Inflammatory macrophage (primary cell): ENCODE measurements around the gene NACC2.

Experiments used
- DNase-seq, 2 donors: peaks; one replicate each; pipeline ENCODE4 v3.0.0-alpha.2; 2020 to 2022

The NACC2 gene

GRCh38 chr9:135990468-135991429 is 104.3 kb downstream of the NACC2 start:
- DNase-seq = peak in 1 of 2 donors; percentile 18

GRCh38 chr9:135989722-135990467 is 105.2 kb downstream of the NACC2 start:
- DNase-seq = peak; percentile 11 to 36

GRCh38 chr9:135989157-135989556 is 105.9 kb downstream of the NACC2 start:
- DNase-seq = no peak

GRCh38 chr9:135988493-135988892 is 106.6 kb downstream of the NACC2 start:
- DNase-seq = no peak

- DNase-seq = no peak
Observed at GRCh38 chr9:135987838-135988404, 107.2 kb downstream of the NACC2 start.

GRCh38 chr9:135986605-135987004 is 108.5 kb downstream of the NACC2 start:
- DNase-seq = no peak

- no peak for DNase-seq
Observed at GRCh38 chr9:135985889-135986288, 109.2 kb downstream of the NACC2 start.

GRCh38 chr9:135985459-135985774 is 109.7 kb downstream of the NACC2 start:
- DNase-seq = no peak

GRCh38 chr9:135984072-135984710 is 110.9 kb downstream of the NACC2 start:
- DNase-seq = no peak

GRCh38 chr9:135983208-135984071 is 111.6 kb downstream of the NACC2 start:
- no peak for DNase-seq

GRCh38 chr9:135982499-135983207 is 112.4 kb downstream of the NACC2 start:
- DNase-seq = no peak

- DNase-seq = no peak
Observed at GRCh38 chr9:135980926-135981630, 114.0 kb downstream of the NACC2 start.

- no peak for DNase-seq
Observed at GRCh38 chr9:135979547-135980166, 115.4 kb downstream of the NACC2 start.

- DNase-seq = no peak
Observed at GRCh38 chr9:135978642-135979546, 116.2 kb downstream of the NACC2 start.

- DNase-seq = no peak
Observed at GRCh38 chr9:135976944-135977343, 118.1 kb downstream of the NACC2 start.

GRCh38 chr9:135976531-135976930 is 118.6 kb downstream of the NACC2 start:
- no peak for DNase-seq

GRCh38 chr9:135975834-135976233 is 119.3 kb downstream of the NACC2 start:
- no peak for DNase-seq

- no peak for DNase-seq
Observed at GRCh38 chr9:135974220-135974573, 120.9 kb downstream of the NACC2 start.
